ENCODE measurements around the gene USP36. TPM values are rescaled to one million over a fixed set of nuclear protein-coding genes. Genes with fewer than 3 reads are reported as not detected.

USP36 gene
- polyA plus RNA-seq, 3 donors from 2014 or later: 9.6 to 31.7 (median 22.7) TPM

- no peak for DNase-seq
- no peak overlapping the region for H3K4me3 Mint-ChIP-seq
- peaks cover 0 to 1% (median 0%) of the 10 kb centered on the region in 6 donors for H3K9me3 Mint-ChIP-seq
- peaks cover 9 to 19% (median 9%) of the 10 kb centered on the region in 3 donors for H3K27me3 Mint-ChIP-seq (ENCODE audit: low read depth in 3 of 3)
- H3K4me1 Mint-ChIP-seq: peaks cover 7 to 27% of the 10 kb centered on the region in 2 donors
- H3K27ac Mint-ChIP-seq: peak overlapping the region in 3 of 6 donors; percentile 24 to 79 (median 61)
- peaks cover 24 to 70% (median 34%) of the 10 kb centered on the region in 3 donors for H3K36me3 Mint-ChIP-seq
These were observed 16.4 kb downstream of the USP36 start for GRCh38 chr17:78824240-78824639.

- H3K4me1 Mint-ChIP-seq: peaks cover 15 to 35% of the 10 kb centered on the region in 2 donors
- H3K4me3 Mint-ChIP-seq: peak overlapping the region in 1 of 5 donors; percentile 28
These were observed 17.1 kb downstream of the USP36 start for GRCh38 chr17:78823282-78824046.

GRCh38 chr17:78822552-78822951 lies 18.1 kb downstream of the USP36 start:
- peaks cover 26 to 64% (median 30%) of the 10 kb centered on the region in 3 donors for H3K36me3 Mint-ChIP-seq
- peaks cover 23 to 44% of the 10 kb centered on the region in 2 donors for H3K4me1 Mint-ChIP-seq
- peaks cover 11 to 23% (median 13%) of the 10 kb centered on the region in 3 donors for H3K27me3 Mint-ChIP-seq (ENCODE audit: low read depth in 3 of 3)
- peaks cover 0 to 1% (median 0%) of the 10 kb centered on the region in 6 donors for H3K9me3 Mint-ChIP-seq
- peak overlapping the region in 3 of 6 donors; percentile 44 to 70 (median 49) for H3K27ac Mint-ChIP-seq
- H3K4me3 Mint-ChIP-seq: no peak overlapping the region
- no peak for DNase-seq

More at GRCh38 chr17:78823282-78824046, 17.1 kb downstream of the USP36 start:
- Mint-ChIP-seq H3K9me3 (peaks cover 0 to 1% (median 0%) of the 10 kb centered on the region in 6 donors), H3K36me3 (peaks cover 30 to 73% (median 36%) of the 10 kb centered on the region in 3 donors), H3K27me3 (ENCODE audit: low read depth in 3 of 3) (peaks cover 11 to 25% (median 13%) of the 10 kb centered on the region in 3 donors), H3K27ac (peak overlapping the region in 5 of 6 donors; percentile 24 to 69 (median 55))
- no peak for DNase-seq

GRCh38 chr17:78821961-78822360 lies 18.7 kb downstream of the USP36 start:
- Mint-ChIP-seq H3K4me3 (no peak overlapping the region), H3K4me1 (peaks cover 29 to 50% of the 10 kb centered on the region in 2 donors), H3K9me3 (peaks cover 0 to 1% (median 0%) of the 10 kb centered on the region in 6 donors), H3K27me3 (ENCODE audit: low read depth in 3 of 3) (peaks cover 17 to 29% (median 17%) of the 10 kb centered on the region in 3 donors), H3K36me3 (peaks cover 26 to 61% (median 31%) of the 10 kb centered on the region in 3 donors), H3K27ac (peak overlapping the region in 4 of 6 donors; percentile 34 to 57 (median 50))
- no peak for DNase-seq

- Mint-ChIP-seq H3K9me3 (peaks cover 0 to 1% (median 0%) of the 10 kb centered on the region in 6 donors), H3K4me1 (peaks cover 34 to 55% of the 10 kb centered on the region in 2 donors), H3K27ac (peak overlapping the region in 5 of 6 donors; percentile 12 to 99 (median 56)), H3K4me3 (no peak overlapping the region), H3K36me3 (peaks cover 30 to 59% (median 36%) of the 10 kb centered on the region in 3 donors), H3K27me3 (ENCODE audit: low read depth in 3 of 3) (peaks cover 16 to 33% (median 20%) of the 10 kb centered on the region in 3 donors)
- DNase-seq: no peak
These were observed 19.8 kb downstream of the USP36 start for GRCh38 chr17:78820841-78821240.

- no peak for DNase-seq
- Mint-ChIP-seq H3K27me3 (ENCODE audit: low read depth in 3 of 3) (peaks cover 15 to 29% (median 20%) of the 10 kb centered on the region in 3 donors), H3K4me1 (peaks cover 35 to 50% of the 10 kb centered on the region in 2 donors), H3K36me3 (peaks cover 26 to 57% (median 33%) of the 10 kb centered on the region in 3 donors), H3K9me3 (peaks cover 0 to 1% (median 0%) of the 10 kb centered on the region in 6 donors), H3K27ac (peak overlapping the region; percentile 88 to 99 (median 92)), H3K4me3 (peak overlapping the region in 1 of 5 donors; percentile 69)
These were observed 20.5 kb downstream of the USP36 start for GRCh38 chr17:78819806-78820792.

GRCh38 chr17:78819402-78819801 lies 21.2 kb downstream of the USP36 start:
- Mint-ChIP-seq H3K27me3 (ENCODE audit: low read depth in 3 of 3) (peaks cover 14 to 28% (median 17%) of the 10 kb centered on the region in 3 donors), H3K9me3 (peaks cover 0 to 1% (median 0%) of the 10 kb centered on the region in 6 donors), H3K4me1 (peaks cover 35 to 45% of the 10 kb centered on the region in 2 donors), H3K27ac (peak overlapping the region; percentile 88 to 99 (median 92)), H3K4me3 (peak overlapping the region; percentile 69 to 78 (median 73)), H3K36me3 (peaks cover 24 to 52% (median 26%) of the 10 kb centered on the region in 3 donors)
- DNase-seq: no peak

GRCh38 chr17:78818932-78819331 lies 21.7 kb downstream of the USP36 start:
- Mint-ChIP-seq H3K4me1 (peaks cover 35 to 43% of the 10 kb centered on the region in 2 donors), H3K4me3 (peak overlapping the region; percentile 69 to 78 (median 73)), H3K36me3 (peaks cover 24 to 52% (median 24%) of the 10 kb centered on the region in 3 donors), H3K27ac (peak overlapping the region; percentile 88 to 99 (median 92)), H3K27me3 (ENCODE audit: low read depth in 3 of 3) (peaks cover 14 to 28% (median 17%) of the 10 kb centered on the region in 3 donors), H3K9me3 (no peaks in the 10 kb centered on the region)
- peak; percentile 64 to 74 (median 72) for DNase-seq

- Mint-ChIP-seq H3K4me3 (peak overlapping the region; percentile 73 to 78 (median 74)), H3K27ac (peak overlapping the region; percentile 88 to 99 (median 94)), H3K27me3 (ENCODE audit: low read depth in 3 of 3) (peaks cover 14 to 27% (median 15%) of the 10 kb centered on the region in 3 donors), H3K36me3 (peaks cover 20 to 50% (median 25%) of the 10 kb centered on the region in 3 donors), H3K4me1 (peaks cover 35 to 37% of the 10 kb centered on the region in 2 donors), H3K9me3 (no peaks in the 10 kb centered on the region)
- peak in 1 of 3 donors; percentile 33 for DNase-seq
These were observed 22.3 kb downstream of the USP36 start for GRCh38 chr17:78818152-78818846.

GRCh38 chr17:78817123-78817522 lies 23.5 kb downstream of the USP36 start:
- peaks cover 35 to 37% of the 10 kb centered on the region in 2 donors for H3K4me1 Mint-ChIP-seq
- peaks cover 12 to 54% (median 23%) of the 10 kb centered on the region in 3 donors for H3K36me3 Mint-ChIP-seq
- H3K4me3 Mint-ChIP-seq: peak overlapping the region; percentile 39 to 80 (median 74)
- peak overlapping the region; percentile 88 to 99 (median 94) for H3K27ac Mint-ChIP-seq
- peak; percentile 83 to 90 (median 88) for DNase-seq
- no peaks in the 10 kb centered on the region for H3K9me3 Mint-ChIP-seq
- peaks cover 11 to 22% (median 14%) of the 10 kb centered on the region in 3 donors for H3K27me3 Mint-ChIP-seq (ENCODE audit: low read depth in 3 of 3)

- Mint-ChIP-seq H3K4me3 (no peak overlapping the region), H3K9me3 (no peaks in the 10 kb centered on the region), H3K4me1 (peaks cover 35 to 37% of the 10 kb centered on the region in 2 donors), H3K27me3 (ENCODE audit: low read depth in 3 of 3) (peaks cover 9 to 21% (median 14%) of the 10 kb centered on the region in 3 donors), H3K36me3 (peaks cover 20 to 54% (median 25%) of the 10 kb centered on the region in 3 donors), H3K27ac (peak overlapping the region; percentile 23 to 89 (median 58))
- no peak for DNase-seq
These were observed 24.9 kb downstream of the USP36 start for GRCh38 chr17:78815696-78816095.

GRCh38 chr17:78812855-78813254 lies 27.8 kb downstream of the USP36 start:
- Mint-ChIP-seq H3K27ac (peak overlapping the region in 3 of 6 donors; percentile 0 to 58 (median 42)), H3K27me3 (ENCODE audit: low read depth in 3 of 3) (peaks cover 5 to 16% (median 12%) of the 10 kb centered on the region in 3 donors), H3K4me1 (peaks cover 14 to 16% of the 10 kb centered on the region in 2 donors), H3K4me3 (no peak overlapping the region), H3K9me3 (no peaks in the 10 kb centered on the region), H3K36me3 (peaks cover 16 to 54% (median 28%) of the 10 kb centered on the region in 3 donors)
- DNase-seq: peak in 1 of 3 donors; percentile 31
